ENCODE measurements around the gene GSDME.

- TF ChIP-seq ZNF274 (IDR thresholded peaks at IDR 0.05; ENCODE audit: low read depth, low read length), result no peak
- no peak for TF ChIP-seq YY1 (IDR thresholded peaks at IDR 0.05; ENCODE audit: insufficient read depth, insufficient read length)
- no peak for TF ChIP-seq SUZ12 (IDR thresholded peaks at IDR 0.05; ENCODE audit: extremely low read depth, insufficient read depth, insufficient read length)
These were observed 87.2 kb downstream of the GSDME start for GRCh38 chr7:24669971-24670591.
